Stimulated activated CD4-positive, alpha-beta T cell treated with anti-CD3 and anti-CD28 coated beads, Interleukin-4, amount 100 ng/mL, for 1 hour (primary cell): ENCODE results near the gene CCNYL1.
A peak's percentile ranks its signal among the peaks of the same experiment; 100 is the strongest.
"Not testable (repeated sequence)": the region's sequence is repeated elsewhere in the genome, so short reads cannot be mapped to it uniquely, and the experiment has no call there.

Experiments used
- DNase-seq: peaks from one replicate; pipeline ENCODE4 v3.0.0-alpha.2; 2020

CCNYL1 gene

GRCh38 chr2:207735513-207735859, 24.0 kb downstream of the CCNYL1 start:
- not testable (repeated sequence) for DNase-seq

GRCh38 chr2:207743514-207743913, 32.1 kb downstream of the CCNYL1 start:
- no peak for DNase-seq

GRCh38 chr2:207744050-207744449, 32.6 kb downstream of the CCNYL1 start:
- DNase-seq, result no peak

GRCh38 chr2:207744451-207744850, 33.0 kb downstream of the CCNYL1 start:
- no peak for DNase-seq

GRCh38 chr2:207746131-207746530, 34.7 kb downstream of the CCNYL1 start:
- DNase-seq, result peak; percentile 33

- no peak for DNase-seq
These were observed 36.5 kb downstream of the CCNYL1 start for GRCh38 chr2:207747653-207748560.

- no peak for DNase-seq
These were observed 37.6 kb downstream of the CCNYL1 start for GRCh38 chr2:207748993-207749392.

GRCh38 chr2:207749873-207750272, 38.4 kb downstream of the CCNYL1 start:
- no peak for DNase-seq

GRCh38 chr2:207750345-207750744, 38.9 kb downstream of the CCNYL1 start:
- DNase-seq, result no peak

GRCh38 chr2:207750876-207751275, 39.4 kb downstream of the CCNYL1 start:
- DNase-seq, result no peak

- DNase-seq, result not testable (repeated sequence)
These were observed 42.2 kb downstream of the CCNYL1 start for GRCh38 chr2:207753688-207754087.

GRCh38 chr2:207754498-207755383, 43.3 kb downstream of the CCNYL1 start:
- DNase-seq, result no peak

GRCh38 chr2:207758025-207758424, 46.6 kb downstream of the CCNYL1 start:
- DNase-seq, result no peak

GRCh38 chr2:207759890-207760289, 48.5 kb downstream of the CCNYL1 start:
- no peak for DNase-seq

- DNase-seq, result no peak
These were observed 49.0 kb downstream of the CCNYL1 start for GRCh38 chr2:207760453-207760852.

- DNase-seq, result not testable (repeated sequence)
These were observed 50.0 kb downstream of the CCNYL1 start for GRCh38 chr2:207761426-207761825.

GRCh38 chr2:207762146-207762545, 50.7 kb downstream of the CCNYL1 start:
- DNase-seq, result no peak

- DNase-seq, result no peak
These were observed 52.0 kb downstream of the CCNYL1 start for GRCh38 chr2:207763303-207763917.

GRCh38 chr2:207764096-207764630, 52.7 kb downstream of the CCNYL1 start:
- no peak for DNase-seq

GRCh38 chr2:207765547-207765946, 54.1 kb downstream of the CCNYL1 start:
- DNase-seq, result no peak

GRCh38 chr2:207766041-207766551, 54.7 kb downstream of the CCNYL1 start:
- DNase-seq, result no peak

GRCh38 chr2:207766697-207767460, 55.4 kb downstream of the CCNYL1 start:
- no peak for DNase-seq
